GM21390 (cell line): ENCODE results near the gene HMOX1.
"Not testable (repeated sequence)": the region's sequence is repeated elsewhere in the genome, so short reads cannot be mapped to it uniquely, and the experiment has no call there.

Experiments used
- ATAC-seq: cut with Tn5 transposase; IDR thresholded peaks from one replicate; pipeline ENCODE4 v1.9.1; 2021; ENCODE audit not compliant: unreplicated experiment

Gene HMOX1

DNA sequence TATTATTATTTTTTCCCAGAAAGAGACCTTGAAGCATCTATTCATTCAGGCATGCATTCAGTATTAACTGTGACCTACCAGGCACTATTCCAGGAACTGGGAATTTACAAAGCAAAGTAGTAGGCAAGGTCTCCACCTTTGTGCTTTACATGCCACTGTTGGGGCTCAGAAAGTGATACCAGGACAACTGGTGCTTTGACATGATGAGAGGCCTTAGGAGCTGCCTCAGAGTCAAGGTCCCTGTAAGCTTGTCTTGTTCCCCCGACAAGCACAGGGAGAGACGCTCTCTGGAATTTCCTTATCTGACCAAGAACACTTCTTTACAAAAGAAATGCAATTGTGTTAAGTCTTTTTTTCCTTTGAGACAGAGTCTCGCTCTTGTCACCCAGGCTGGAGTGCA, 2.3 kb upstream of the HMOX1 start:
- ATAC-seq: no peak

DNA sequence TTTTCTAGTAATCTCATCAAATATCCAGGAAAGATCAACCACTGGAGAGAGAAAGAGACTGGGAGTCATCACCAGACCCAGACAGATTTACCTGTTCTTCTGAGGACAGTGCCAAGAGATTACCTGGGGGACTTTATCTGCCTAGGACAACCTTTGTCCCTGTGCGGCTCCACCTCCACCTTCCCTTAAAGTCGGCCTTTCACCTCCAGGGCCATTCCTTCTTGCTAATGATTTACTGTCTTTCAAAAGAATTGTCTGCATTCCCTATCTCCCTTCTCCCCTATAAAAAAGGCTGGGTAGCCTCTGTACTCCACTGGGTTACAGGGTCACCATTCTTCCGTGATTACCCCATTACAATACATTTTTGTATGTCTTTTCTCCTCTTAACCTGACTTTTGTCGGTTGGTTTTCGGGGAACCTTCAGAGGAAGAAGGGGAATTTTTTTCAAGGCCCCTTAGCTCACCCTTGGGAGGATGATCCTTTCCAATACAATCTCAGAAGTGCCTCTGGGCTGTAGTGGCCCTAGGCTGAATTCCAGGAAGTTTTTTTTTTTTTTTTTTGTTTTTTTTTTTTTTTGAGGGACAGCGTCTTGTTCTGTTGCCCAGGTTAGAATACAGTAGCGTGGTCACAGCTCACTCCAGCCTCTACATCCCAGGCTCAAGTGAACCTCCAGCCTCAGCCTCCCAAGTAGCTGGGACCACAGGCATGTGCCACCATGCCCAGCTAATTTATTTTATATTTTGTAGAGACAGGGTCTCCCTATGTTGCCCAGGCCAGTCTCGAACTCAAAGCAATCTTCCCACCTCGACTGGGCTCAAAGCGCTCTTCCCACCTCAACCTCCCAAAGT, 1.5 kb upstream of the HMOX1 start:
- ATAC-seq: no peak

DNA sequence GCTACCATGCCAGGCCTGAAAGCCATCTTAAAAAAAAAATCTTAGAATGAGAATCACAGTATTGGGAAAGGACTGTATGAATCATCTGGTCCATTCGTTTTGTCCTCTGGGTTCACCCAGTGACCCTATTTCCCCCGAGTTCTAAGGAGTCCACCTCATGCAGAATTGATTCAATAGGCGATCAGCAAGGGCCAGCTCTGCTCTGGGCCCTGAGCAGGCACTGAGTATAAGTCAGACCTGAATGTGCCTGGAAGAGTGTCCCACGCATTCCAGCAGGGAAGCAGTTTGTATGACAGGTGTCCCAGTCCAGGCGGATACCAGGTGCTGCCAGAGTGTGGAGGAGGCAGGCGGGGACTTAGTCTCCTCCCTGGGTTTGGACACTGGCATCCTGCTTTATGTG, 883 bp upstream of the HMOX1 start:
- no peak for ATAC-seq

DNA sequence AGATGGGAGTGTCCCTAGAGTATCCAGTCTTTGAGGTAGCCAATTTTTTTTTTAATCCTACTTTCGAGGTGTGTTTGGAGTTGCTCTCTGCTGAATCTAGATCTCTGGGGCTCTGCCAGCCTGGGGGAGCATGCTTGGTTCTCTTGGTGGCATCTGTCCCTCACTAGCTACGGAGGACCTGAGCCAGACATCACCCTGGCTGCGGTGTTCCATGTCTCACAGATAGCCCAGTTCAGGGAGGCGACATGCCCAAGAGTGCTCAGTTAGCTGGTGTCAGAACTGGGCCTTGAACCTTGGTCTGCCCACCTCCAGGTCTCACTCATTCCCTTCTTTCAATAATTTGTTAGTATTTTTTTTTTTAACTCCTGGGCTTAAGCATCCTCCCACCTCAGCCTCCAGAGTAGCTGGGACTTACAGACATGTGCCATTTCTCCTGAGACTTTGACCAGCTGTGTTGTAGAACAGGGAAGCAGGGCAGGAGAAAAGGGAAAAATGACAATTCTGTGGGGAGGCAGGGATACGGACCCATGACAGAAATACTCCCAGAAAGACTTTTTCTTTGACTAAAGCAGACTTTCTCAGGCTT, 621 bp downstream of the HMOX1 start:
- ATAC-seq: no peak

DNA sequence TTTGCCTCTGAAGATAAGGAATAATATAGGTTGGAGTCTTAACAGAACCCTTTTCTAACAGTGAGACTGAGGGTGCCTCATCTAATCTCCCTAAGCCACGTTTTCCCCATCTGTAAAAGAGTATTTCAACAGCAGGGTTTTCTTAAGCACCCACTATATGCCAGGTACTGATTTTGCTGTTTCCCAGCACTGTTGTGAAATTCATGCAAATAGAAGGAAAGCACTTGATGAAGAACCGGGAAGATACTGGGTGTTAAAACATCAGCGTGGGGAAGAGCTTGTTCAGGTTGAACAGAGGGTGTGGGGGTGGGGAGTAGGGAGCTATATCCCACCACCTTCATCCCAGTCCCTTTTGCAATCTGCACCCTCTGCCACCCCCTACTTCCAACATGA, 2.8 kb downstream of the HMOX1 start:
- no peak for ATAC-seq

DNA sequence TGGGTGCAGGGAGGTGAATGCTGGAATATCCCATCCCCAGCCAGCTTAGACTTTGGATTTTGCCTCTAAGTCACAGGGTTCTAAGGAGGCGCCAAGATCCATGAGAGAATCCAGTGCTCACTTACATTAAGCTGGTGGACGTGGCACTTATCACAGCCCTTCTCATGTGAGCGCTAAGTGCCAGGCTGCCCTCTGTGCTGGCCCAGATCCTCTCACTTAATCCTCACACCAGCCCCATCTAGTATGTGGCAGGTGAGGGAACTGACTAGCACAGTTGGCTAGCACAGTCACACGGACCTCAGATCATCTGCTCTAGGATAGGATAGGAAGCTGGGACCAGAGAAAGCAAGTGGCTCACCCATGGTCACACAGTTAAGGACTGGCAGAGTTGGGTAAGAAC, 3.6 kb downstream of the HMOX1 start:
- no peak for ATAC-seq

DNA sequence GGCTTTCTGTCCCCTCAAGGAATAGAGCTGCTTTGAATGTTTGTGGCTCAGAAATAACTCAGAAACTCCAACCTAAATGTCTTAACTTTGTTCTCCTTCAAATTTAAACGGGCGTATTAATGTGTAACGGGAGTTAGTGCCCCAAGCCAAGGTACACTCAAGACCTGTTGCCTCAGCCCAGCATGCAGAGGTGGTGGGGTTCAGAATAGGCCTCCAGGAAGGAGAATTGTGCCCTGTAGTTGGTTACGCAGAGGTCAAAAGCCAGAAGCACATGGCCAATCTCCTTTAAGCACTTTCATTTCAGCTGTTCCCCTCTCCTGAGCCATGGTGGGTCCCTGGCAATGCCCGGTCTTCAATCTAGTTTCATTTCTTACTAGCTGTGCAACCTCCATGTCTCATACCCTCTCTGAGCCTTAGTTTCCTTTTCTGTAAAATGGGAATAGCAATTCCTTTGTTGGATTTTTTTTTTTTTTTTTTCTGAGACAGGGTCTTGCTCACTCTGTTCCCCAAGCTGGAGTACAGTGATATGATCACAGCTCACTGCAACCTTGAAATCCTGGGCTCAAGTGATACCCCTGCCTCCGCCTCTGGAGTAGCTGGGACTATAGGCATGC, 4.2 kb downstream of the HMOX1 start:
- no peak for ATAC-seq

DNA sequence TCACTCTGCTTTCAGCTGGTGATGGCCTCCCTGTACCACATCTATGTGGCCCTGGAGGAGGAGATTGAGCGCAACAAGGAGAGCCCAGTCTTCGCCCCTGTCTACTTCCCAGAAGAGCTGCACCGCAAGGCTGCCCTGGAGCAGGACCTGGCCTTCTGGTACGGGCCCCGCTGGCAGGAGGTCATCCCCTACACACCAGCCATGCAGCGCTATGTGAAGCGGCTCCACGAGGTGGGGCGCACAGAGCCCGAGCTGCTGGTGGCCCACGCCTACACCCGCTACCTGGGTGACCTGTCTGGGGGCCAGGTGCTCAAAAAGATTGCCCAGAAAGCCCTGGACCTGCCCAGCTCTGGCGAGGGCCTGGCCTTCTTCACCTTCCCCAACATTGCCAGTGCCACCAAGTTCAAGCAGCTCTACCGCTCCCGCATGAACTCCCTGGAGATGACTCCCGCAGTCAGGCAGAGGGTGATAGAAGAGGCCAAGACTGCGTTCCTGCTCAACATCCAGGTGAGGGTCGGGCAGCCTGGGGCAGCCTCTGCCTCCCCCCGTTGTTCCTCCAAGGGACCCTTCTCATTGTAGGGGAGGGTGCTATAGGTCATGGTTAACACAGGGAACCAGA, 5.9 kb downstream of the HMOX1 start:
- ATAC-seq: no peak

DNA sequence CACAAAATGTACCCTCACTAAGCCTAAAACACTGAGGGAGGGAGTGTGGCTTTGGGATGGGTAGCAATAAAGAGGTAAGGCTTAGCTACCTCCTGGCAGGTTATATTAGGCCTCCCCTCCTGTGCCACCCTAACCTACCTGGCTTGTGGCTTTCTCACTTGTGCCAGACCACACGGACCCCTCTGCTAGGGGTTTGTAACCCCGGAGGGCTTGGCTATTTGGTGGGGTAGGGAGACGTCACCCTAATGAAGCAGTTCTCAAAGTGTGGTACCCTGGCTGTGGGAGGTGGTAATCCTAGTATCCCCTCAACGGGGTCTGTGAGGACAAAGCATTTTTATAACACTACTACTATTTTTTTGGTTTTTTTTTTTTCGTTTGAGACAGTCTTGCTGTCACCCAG, 10.0 kb downstream of the HMOX1 start:
- ATAC-seq: no peak

DNA sequence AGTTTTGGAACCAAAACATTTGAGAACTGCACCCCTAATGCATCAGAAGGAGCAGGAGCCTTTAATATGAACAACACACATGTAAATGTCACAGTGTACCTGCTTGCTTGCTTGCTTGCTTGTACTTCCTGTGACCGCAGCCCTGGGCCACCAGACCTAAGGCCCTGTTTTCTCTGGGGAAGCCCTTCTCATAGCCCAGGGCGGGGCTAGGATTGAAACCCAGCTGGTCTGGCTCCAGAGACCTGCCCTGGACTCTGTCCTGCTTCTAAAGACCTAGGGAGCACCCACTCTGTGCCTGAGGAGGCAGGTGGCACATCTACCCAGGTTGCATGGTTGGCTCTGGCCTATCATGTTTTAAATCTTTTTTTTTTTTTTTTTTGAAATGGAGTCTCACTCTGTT, 11.5 kb downstream of the HMOX1 start:
- ATAC-seq: no peak

DNA sequence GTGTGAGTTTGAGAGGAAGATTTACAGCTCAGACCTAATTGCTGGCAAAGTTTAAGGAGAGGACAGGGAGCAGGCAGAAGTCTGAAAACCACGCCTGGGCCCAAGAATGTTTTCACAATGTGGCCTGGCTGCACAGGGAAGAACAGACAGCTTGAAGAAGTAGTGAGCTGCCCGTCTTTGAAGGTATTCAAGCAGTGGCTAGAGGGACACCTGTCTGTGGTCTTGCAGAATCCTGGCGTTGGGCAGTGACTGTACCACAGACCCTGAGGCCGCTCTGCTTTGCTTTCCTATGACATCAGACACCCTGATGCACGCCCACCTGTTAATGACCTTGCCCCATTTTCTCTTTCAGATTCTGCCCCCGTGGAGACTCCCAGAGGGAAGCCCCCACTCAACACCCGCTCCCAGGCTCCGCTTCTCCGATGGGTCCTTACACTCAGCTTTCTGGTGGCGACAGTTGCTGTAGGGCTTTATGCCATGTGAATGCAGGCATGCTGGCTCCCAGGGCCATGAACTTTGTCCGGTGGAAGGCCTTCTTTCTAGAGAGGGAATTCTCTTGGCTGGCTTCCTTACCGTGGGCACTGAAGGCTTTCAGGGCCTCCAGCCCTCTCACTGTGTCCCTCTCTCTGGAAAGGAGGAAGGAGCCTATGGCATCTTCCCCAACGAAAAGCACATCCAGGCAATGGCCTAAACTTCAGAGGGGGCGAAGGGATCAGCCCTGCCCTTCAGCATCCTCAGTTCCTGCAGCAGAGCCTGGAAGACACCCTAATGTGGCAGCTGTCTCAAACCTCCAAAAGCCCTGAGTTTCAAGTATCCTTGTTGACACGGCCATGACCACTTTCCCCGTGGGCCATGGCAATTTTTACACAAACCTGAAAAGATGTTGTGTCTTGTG, 12.5 kb downstream of the HMOX1 start:
- no peak for ATAC-seq

DNA sequence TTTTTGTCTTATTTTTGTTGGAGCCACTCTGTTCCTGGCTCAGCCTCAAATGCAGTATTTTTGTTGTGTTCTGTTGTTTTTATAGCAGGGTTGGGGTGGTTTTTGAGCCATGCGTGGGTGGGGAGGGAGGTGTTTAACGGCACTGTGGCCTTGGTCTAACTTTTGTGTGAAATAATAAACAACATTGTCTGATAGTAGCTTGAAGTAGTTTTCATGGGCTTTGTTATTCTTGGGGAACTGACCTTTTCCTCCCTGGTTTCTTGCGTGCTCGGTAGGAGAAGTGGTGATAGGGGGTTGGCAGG, 13.1 kb downstream of the HMOX1 start:
- no peak for ATAC-seq

DNA sequence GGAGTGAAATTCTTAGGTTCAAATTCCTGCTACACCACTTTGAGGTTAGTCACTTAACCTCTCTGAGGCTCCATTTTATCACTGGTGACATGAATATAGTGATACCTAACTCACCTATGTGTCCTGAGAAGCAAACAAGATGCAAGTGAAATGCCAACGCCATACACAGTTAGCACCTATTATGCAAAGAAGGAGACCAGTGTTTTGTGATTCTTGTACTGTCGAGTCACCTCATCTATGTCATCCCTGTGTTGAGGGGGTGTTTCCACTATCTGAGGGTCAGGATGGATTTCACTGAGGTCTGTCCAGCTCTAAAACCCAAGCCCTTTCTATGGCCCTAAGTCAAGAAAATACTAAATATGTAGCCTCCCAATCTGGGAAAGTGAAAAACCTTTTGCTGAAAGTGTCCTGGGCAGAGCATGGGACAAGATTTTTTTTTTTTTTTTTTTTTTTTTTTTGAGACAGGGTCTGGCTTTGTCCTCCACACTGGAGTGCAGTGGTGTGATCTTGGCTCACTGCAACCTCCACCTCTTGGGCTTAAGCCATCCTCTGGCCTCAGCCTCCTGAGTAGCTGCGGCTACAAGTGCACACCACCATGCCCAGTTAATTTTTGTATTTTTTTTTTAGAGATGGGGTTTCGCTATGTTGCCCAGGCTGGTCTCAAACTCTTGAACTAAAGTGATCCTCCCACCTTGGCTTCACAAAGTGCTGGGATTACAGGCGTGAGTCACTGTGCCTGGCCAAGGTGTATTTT, 14.1 kb downstream of the HMOX1 start:
- ATAC-seq: no peak

DNA sequence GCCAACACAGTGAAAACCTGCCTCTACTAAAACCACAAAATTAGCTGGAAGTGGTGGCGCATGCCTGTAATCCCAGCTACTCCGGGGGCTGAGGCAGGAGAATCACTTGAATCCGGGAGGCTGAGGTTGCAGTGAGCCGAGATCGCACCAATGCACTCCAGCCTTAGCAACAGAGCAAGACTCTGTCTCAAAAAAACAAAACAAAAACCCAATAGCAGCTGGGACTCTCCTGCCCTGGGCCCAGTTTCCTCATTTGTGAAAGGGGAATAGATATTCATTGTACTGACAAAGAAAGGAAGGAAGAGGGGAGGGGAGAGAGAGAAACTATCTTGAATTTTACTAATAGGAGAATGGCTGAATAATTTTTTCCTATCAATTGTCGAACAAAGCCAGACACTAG, 15.7 kb downstream of the HMOX1 start:
- ATAC-seq: not testable (repeated sequence)

DNA sequence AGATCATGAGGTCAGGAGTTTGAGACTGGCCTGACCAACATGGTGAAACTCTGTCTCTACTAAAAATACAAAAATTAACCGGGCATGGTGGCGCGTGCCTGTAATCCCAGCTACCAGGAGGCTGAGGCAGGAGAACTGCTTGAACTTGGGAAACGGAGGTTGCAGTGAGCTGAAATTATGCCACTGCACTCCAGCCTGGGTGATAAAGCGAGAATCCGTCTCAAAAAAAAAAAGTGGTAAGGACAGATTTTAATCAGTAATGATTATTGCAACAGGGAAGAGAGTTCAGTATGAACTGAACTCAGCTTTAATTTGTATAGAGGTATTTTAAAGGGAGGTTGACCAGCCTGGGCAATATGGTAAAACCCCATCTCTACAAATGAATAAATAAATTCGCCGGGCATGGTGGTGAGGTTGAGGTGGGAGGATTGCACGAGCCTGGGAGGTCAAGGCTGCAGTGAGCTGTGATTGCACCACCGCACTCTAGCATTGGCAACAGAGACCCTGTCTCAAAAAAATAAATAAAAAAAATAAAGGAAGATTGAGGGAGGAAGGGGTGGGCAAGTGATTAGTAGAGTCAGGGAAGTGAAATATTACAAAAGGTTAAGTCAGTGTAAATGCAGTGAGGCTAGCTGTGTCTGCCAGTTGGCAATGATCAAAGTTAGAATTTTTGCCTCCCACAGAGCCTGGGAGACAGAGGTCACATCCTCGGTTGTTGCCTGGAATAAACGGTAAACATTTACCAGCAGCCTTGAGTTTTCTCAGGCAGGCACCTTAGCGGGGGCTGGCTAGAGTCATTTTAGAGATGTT, 16.4 kb downstream of the HMOX1 start:
- no peak for ATAC-seq

DNA sequence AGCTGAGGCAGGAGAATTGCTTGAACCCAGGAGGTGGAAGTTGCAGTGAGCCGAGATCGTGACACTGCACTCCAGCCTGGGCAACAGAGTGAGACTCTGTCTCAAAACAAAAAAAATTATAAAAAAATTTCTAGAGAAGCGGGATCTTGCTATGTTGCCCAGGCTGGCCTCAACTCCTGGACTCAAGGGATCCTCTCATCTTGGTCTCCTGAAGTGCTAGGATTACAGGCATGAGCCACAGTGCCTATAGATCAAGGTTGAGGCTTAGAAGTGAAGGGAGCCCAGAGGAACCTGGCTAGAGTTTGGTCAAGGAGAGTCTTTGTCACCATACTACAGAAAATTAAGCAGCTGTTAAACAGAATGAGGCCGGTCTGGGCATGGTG, 17.7 kb downstream of the HMOX1 start:
- no peak for ATAC-seq

DNA sequence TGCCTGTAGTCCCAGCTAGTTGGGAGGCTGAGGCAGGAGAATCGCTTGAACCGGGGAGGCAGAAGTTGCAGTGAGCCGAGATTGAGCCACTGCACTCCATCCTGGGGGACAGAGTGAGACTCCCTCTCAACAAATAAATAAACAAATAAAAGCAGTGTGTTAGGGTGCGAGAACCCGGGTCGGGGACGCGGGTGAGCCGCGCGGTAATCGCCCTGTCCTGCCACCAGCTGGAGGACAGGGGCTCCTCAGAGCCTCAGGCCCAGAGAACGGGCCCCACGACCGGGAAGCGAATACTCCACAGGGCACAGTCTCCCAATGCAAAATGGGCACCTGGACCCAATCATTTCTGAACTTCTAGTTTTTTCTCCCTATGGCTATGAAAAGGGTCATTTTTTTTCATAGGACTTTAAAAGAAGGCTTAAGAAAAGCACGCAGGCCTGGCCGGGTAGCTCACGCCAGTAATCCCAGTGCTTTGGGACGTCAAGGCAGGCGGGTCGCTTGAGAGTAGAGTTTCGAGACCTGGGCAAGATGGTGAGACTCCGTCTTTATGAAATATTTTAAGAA, 18.3 kb downstream of the HMOX1 start:
- no peak for ATAC-seq

DNA sequence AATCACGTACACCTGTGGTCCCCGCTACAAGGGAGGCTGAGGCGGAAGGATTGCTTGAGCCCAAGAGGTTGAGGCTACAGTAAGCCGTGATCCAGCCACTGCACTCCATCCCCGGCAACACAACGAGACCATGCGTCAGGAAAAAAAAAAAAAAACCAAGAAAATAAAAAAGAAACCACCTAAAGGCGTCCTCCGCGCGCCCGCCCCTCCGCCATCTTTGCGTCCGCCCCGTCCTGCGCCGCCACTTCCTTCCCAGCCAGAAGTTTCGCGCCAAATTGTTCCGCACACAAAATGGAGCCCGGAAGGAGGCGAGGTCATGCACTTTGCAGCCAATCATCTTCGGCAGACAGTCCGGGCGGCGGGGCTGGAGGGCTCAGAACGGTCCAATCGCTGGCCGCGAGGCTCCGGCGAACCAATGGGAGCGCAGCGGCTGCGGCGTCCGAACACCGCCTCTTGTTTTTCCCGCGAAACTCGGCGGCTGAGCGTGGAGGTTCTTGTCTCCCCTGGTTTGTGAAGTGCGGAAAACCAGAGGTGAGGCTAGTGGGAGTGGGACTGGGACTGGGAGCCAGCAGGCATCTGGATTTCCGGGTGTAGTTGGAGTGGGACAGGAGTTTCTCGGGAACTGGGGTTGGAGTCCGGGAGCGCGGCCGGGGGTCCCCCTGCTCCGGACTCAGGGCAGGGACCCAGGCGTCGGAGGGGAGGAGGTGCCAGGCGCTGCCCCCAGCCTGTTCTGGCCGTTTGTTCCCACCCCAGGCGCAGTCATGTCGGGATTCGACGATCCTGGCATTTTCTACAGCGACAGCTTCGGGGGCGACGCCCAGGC, 19.0 kb downstream of the HMOX1 start, which contains the start of gene MCM5:
Gene MCM5 (plus strand): TSS at position 463 of the 823 bp plus-strand sequence. CDS start 299 bp downstream, at position 762.
- peak; percentile 88 for ATAC-seq

DNA sequence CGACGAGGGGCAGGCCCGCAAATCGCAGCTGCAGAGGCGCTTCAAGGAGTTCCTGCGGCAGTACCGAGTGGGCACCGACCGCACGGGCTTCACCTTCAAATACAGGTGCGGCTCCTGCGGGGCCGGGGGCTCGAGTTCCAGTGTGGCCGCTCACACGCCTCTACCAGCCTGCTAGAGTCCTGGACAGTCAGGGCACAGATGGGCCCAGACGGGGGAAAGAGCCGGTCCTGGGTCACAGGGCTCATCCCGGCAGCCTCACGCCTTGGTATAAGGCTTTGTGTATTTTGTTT, 19.6 kb downstream of the HMOX1 start:
- no peak for ATAC-seq
